ENCODE results near the gene EBF3.

GRCh38 chr10:129851941-129852640 lies 112.0 kb downstream of the EBF3 start:
- TF ChIP-seq CTCF (conservative IDR thresholded peaks at IDR 0.05) (no peak), EZH2 (IDR thresholded peaks at IDR 0.05; ENCODE audit: low read depth) (no peak)

Data from PC-9 (cell line).